GM21423 (cell line): ENCODE data around the gene ACTR2.
A peak's percentile ranks its signal among the peaks of the same experiment; 100 is the strongest.
"Not testable (repeated sequence)": the region's sequence is repeated elsewhere in the genome, so short reads cannot be mapped to it uniquely, and the experiment has no call there.

Experiments used
- ATAC-seq: cut with Tn5 transposase; IDR thresholded peaks from one replicate; pipeline ENCODE4 v1.9.1; 2021; ENCODE audit warnings: mild to moderate bottlenecking, moderate library complexity; ENCODE audit not compliant: unreplicated experiment

ACTR2 gene

DNA sequence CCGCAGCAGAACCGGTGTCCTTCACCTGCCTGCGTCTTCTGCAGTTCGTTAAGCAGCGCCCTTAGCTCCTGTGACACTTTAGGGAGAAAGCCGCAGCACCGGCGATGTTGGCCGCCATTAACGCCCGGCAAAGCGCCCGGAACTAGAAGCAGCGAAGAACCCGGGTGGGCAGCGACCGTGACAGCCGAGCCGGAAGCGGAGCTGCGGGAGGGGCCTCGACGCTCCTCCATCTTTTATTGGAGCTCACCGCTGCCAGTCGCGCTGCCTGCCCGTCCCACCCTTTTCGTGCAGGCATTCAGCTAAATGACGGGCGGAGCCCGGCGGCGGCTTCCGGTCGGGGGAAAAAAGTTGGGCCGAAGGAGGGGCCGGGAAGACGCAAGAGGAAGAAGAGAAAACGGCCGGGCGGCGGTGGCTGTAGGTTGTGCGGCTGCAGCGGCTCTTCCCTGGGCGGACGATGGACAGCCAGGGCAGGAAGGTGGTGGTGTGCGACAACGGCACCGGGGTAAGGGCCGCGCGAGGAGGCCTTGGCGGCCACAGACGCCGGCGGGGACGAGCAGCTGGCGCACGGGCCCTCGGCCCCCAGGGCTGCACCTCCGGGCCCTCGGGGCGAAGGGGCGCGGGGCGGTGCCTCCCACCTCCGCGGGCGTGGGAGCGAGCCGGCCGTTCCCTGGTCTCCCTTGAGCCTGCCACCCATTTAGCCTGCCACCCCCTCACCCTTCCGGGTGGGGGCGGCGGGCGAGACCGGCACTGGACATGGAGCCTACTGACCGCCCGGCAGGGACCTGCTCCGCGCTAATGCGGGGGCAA lies at the start of gene ACTR2:
TSS of gene ACTR2 (plus strand) at position 376 of the 807 bp plus-strand sequence. CDS start at position 455, 79 bp downstream.
- peak; percentile 89 for ATAC-seq

DNA sequence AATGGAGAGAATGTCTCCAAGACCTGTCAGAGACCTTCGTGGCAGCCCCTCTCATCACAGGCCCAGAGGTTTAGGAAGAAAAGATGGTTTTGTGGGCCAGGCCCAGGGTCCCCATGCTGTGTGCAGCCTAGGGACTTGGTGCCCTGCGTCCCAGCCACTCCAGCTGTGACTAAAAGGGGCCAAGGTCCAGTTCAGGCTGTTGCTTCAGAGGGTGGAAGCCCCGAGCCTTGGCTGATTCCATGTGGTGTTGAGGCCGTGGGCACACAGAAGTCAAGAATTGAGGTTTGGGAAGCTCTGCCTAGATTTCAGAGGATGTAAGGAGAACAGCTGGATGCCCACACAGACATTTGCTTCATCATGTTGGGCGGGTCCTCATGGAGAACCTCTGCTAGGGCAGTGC lies 45.1 kb upstream of the ACTR2 start:
- ATAC-seq = no peak

DNA sequence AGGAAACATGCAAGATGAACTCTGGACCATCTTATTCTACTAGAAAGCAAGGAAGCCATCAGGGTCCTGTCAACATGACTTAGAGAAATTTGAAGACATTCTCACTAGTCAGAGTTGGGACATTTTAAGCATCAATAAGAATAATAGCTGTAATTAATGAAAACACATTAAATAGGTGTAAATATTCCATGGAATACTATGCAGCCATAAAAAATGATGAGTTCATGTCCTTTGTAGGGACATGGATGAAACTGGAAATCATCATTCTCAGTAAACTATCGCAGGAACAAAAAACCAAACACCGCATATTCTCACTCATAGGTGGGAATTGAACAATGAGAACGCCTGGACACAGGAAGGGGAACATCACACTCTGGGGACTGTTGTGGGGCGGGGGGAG lies 44.2 kb upstream of the ACTR2 start:
- not testable (repeated sequence) for ATAC-seq

DNA sequence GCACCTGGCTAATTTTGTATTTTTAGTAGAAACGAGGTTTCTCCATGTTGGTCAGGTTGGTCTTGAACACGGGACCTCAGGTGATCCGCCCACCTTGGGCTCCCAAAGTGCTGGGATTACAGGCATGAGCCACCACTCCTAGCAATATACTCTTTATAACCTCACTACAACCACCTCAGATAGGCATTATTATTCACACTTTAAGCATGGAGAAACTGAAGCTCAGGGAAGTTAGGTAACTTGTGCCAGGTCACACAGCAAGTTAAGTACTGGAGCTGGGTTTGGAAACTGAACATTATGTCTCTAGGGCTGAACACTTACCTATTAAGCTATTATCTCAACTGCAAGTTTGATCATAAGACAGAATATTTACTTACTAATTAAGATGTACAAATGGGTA lies 42.6 kb upstream of the ACTR2 start:
- no peak for ATAC-seq

DNA sequence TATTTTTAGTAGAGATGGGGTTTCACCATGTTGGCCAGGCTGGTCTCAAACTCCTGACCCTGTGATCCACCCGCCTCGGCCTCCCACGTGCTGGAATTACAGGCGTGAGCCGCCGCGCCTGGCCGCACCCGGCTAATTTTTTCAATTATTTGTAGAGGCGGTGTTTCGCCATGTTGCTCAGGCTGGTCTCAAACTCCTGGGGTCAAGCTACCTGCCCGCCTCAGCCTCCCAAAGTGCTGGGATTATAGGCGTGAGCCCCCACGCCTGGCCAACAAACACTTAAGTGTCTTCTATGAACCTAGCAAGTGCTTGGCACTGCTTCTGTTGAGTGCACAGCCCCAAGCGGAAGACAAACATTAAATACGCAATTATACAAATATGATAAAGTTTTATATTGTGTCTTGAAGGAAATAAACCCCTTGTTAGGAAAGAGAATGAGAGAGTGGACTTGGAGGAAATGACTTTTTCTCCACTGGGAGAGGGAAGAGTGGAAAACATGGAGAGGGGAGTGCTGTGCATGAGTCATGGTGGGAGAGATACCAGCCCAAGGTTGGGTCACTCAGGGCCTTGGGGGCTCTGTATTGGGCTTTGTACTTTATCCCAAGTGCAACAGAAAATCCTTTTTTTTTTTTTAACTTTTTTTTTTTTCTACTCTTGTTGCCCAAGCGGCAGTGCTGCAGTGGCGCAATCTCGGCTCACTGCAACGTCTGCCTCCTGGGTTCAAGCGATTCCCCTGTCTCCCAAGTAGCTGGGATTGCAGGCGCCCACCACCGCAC lies 41.4 kb upstream of the ACTR2 start:
- no peak for ATAC-seq

GRCh38 chr2:65186872-65187851 lies 40.5 kb upstream of the ACTR2 start:
- ATAC-seq = no peak

DNA sequence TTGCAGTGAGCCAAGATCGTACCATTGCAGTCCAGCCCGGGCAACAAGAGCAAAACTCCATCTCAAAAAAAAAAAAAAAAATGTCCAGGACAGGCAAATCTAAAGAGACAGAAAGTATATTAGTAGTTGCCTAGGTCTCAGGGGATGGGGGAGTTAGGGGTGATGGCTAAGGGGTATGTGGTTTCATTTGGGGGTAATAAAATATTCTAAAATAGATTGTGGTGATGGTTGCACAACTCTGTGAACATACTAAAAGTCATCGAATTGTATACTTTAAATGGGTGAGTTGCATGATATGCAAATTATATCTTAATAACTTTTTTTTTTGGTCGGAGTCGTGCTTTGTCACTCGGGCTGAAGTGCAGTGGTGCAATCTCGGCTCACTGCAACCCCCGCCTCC lies 34.2 kb upstream of the ACTR2 start:
- ATAC-seq = no peak

DNA sequence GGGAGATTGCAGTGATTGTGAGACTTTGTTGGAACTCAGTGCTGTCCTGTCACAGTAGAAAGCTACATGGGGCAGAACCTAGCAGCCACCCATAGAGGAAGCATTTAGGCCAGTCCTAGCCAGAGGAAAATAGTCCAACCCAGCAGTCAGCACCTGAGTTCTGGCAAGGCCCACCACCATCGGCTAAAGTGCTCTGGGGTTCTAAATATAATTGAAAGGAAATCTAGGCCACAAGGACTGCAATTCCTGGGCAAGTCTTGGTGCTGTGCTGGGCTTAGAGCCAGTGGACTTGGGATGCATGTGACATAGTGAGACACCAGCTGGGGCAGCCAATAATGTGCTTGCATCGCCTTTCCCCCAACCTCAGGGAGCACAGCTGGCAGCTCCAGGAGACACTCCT lies 28.9 kb upstream of the ACTR2 start:
- no peak for ATAC-seq

- ATAC-seq = no peak
Observed at GRCh38 chr2:65199166-65199565, 28.5 kb upstream of the ACTR2 start.

DNA sequence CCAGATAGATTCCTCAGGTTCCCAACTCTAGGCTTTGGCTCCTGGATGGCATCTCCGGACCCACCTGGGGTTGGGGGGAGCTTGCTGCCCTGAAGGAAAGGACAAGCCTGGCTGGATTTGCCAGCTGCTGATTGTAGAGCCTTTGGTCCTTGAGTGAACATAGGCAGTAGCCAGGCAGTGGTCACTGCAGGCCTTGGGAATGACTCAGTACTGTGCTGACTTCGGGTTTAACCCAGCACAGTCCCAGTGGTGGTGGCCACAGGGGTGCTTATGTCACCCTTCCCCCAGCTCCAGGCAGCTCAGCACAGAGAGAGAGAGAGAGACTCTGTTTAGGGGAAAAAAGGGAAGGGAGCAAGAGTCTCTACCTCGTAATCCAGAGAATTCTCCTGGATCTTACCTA lies 27.7 kb upstream of the ACTR2 start:
- ATAC-seq = no peak

DNA sequence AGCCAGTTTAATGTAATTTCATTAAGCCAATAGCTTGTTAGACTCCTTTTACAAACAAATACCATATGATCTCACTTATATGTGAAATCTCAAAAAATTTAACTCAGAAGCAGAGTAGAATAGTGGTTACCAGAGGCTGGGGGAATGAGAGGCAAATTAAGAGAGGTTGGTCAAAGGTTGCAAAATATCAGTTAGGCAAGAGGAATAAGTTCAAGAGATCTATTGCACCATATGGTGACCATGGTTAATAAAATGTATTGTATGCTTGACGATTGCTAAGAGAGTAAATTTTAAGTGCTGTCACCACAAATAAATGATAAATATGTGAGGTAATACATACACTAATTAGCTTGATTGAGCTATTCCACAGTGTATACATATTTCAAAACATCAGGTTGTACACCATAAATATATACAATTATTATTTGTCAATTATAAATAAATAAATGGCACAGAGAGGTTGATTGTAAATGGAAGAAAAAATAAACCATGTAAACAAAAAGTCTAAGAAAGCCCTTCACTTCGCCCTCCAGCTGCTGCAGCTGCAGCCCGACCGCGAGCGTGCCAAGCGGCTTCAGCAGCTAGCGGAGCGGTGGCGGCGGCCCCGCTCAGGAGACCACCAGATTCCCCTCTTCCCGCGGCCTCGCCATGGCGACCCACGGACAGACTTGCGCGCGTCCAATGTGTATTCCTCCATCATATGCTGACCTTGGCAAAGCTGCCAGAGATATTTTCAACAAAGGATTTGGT lies 23.0 kb upstream of the ACTR2 start:
- ATAC-seq = no peak

GRCh38 chr2:65212115-65212514 lies 15.5 kb upstream of the ACTR2 start:
- ATAC-seq = no peak

DNA sequence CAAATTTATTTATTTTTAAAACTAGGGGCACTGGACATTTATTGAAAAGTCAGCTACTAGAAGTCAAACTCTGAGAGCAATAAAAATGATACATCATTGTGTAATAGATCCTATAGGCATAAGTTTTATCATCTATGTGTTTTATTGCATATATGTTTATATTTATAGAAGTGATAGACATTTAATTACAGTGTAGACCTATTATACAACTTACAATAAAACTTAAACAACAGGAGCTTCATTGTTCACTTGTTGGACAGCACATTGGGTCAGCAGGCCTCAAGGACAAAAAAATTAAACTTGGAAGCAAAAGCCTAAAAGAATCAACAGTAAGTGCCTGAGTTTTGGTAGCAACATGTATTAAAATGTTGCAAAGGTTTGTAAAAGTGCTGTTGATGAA lies 15.0 kb upstream of the ACTR2 start:
- no peak for ATAC-seq

- ATAC-seq = no peak
Observed at GRCh38 chr2:65213035-65213434, 14.6 kb upstream of the ACTR2 start.

- no peak for ATAC-seq
Observed at GRCh38 chr2:65214361-65214760, 13.3 kb upstream of the ACTR2 start.

- no peak for ATAC-seq
Observed at GRCh38 chr2:65214843-65215242, 12.8 kb upstream of the ACTR2 start.

DNA sequence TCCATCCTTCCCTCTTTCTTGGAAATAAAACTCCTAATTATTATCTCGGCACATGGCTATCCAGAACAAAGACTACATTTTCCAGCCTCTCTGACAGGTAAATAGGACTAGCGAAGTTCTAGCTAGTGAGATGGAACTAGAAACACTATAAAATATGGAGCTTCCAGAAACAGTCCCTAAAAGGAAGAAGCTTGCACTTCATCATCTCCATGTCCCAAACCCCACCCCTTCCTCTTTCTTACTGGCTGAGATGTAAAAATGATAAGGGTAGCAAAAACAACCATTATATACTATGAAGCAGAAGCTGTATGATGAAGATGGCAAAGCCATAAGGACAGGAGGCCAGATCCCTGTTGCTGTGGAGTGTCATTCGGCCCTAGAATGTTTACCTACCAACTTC lies 11.7 kb upstream of the ACTR2 start:
- no peak for ATAC-seq

DNA sequence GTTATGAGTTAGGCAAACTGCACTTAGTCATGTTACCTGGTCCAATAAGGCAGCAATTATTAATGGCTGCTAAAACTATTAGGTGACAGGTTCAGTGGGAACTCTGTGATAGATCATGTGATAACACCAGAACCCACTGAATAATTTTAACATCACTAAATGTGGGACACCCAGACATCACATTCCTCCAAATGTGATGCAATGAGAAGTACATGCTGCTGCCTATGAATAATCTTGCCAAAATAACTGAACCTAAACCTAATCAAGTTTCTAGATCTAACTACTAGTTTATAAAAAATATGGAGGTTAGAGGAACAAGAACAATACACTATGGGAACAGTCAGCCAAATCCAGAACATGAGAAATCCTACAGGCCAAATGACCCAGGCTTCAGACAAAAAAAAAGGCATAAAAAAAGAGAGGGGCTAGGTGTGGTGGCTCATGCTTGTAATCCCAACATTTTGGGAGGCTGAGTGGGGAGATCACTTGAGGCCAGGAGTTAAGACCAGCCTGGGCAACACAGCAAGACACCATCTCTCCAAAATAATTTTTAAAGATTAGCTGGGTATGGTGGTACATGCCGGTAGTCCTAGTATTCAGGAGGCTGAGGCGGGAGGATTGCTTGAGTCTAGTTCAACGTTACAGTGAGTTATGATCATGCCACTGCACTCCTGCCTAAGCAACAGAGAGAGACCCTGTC lies 7.0 kb upstream of the ACTR2 start:
- no peak for ATAC-seq

DNA sequence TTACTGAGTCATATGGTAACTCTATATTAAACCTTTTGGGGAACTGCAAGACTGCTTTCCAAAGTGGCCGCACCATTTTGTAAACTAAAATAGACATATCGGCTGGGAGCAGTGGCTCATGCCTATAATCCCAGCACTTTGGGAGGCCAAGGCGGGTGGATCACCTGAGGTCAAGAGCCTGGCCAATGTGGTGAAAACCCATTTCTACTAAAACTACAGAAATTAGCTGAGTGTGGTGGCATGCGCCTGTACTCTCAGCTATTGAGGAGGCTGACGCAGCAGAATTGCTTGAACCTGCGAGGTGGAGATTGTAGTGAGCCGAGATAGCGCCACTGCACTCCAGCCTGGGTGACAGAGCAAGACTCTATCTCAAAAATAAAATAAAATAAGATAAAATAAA lies 6.4 kb upstream of the ACTR2 start:
- not testable (repeated sequence) for ATAC-seq

DNA sequence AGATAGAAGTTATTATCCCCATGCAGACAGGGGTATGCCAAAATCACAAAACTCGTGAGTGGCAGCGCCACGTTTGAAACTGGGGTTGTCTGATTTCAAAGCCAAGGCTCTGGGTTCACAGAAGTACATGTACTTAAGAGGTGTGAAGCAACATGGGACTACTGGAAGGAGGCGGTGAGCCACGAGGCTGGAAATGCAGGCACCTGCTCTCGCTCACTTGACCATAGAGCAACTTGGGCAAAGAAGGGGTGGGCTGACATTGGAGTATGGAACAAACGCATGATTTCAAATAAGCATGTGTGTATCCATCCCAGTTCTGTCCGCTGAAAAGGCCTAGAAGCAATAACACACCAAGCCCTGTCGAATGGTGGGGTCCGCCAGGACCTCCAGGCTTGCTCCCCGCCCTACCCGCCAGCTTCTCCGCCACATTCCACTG lies 593 bp upstream of the ACTR2 start:
- peak; percentile 8 for ATAC-seq
